ENCODE results near the gene C5orf58.
A peak's percentile ranks its signal among the peaks of the same experiment; 100 is the strongest.

The C5orf58 gene

DNA sequence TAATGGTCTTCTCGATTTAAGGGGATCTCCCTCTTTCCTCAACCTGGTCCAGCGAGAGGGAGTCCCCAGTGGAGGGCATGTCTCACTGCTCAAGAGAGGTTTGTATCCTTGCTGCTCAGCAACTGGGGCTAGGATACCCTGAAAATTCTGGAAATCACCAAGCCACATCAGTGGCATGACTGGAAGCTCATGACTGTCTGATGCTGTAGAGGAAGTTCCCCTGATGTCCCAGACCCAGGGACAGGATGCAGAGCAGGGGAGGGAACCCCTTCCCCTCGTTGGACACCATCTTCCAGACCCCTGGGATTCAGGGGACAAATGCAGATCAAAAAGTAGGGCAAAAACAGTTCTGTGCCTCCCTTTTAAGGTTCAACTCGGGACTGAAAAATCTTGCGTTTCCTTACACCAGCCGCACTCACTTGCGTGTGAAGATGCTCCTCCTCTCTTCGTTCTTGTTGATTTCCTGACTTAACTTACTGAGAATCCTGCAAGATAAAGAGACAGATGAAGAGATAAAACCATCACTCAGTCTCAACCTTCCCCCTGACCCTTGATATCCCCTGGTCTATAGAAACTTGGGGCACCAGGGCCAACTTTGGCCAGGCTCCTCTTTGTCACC is 42.7 kb downstream of the C5orf58 start:
- H3K4me3 ChIP-seq (ENCODE audit: low read depth, low read length), result no peak overlapping the region
- H3K4me1 ChIP-seq (ENCODE audit: control insufficient read depth, insufficient read depth, low read length), result peaks cover 27% of the 10 kb centered on the region
- H3K9ac ChIP-seq (ENCODE audit: low read depth, low read length), result no peak overlapping the region
- no peaks in the 10 kb centered on the region for H3K36me3 ChIP-seq (ENCODE audit: control insufficient read depth, insufficient read depth, low read length)
- H3K9me3 ChIP-seq (ENCODE audit: control insufficient read depth, insufficient read depth, low read length), result no peaks in the 10 kb centered on the region
- H3K27me3 ChIP-seq (ENCODE audit: control insufficient read depth, insufficient read depth, low read length), result peaks cover 12% of the 10 kb centered on the region

DNA sequence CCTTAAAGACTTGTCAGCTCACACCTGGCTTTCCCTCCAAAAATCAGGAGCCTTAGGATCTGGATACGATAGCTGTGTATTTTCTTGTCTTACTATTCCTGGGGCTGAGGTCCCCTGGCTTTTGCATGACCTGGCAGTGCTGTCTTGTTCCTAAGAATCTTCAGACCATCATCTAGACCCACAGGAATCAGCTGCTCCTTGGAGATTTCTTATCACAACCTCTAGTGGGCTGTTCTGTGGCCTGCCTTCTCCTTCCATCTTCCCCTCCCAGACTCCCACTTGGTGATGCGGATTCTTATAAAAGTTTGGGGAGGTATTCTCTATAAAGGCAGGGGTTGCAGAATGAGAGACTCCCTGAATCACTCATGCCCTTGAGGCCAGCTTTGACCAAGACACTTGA is 43.4 kb downstream of the C5orf58 start:
- H3K4me3 ChIP-seq (ENCODE audit: low read depth, low read length), result no peak overlapping the region
- no peaks in the 10 kb centered on the region for H3K9me3 ChIP-seq (ENCODE audit: control insufficient read depth, insufficient read depth, low read length)
- H3K9ac ChIP-seq (ENCODE audit: low read depth, low read length), result no peak overlapping the region
- H3K4me1 ChIP-seq (ENCODE audit: control insufficient read depth, insufficient read depth, low read length), result peaks cover 29% of the 10 kb centered on the region
- H3K27me3 ChIP-seq (ENCODE audit: control insufficient read depth, insufficient read depth, low read length), result peaks cover 12% of the 10 kb centered on the region
- no peaks in the 10 kb centered on the region for H3K36me3 ChIP-seq (ENCODE audit: control insufficient read depth, insufficient read depth, low read length)

GRCh38 chr5:170277867-170278281 is 45.1 kb downstream of the C5orf58 start:
- Histone ChIP-seq H3K36me3 (ENCODE audit: control insufficient read depth, insufficient read depth, low read length) (no peaks in the 10 kb centered on the region), H3K4me1 (ENCODE audit: control insufficient read depth, insufficient read depth, low read length) (peaks cover 29% of the 10 kb centered on the region), H3K27me3 (ENCODE audit: control insufficient read depth, insufficient read depth, low read length) (peaks cover 12% of the 10 kb centered on the region), H3K9ac (ENCODE audit: low read depth, low read length) (no peak overlapping the region), H3K4me3 (ENCODE audit: low read depth, low read length) (peak overlapping the region; percentile 16), H3K9me3 (ENCODE audit: control insufficient read depth, insufficient read depth, low read length) (no peaks in the 10 kb centered on the region)

DNA sequence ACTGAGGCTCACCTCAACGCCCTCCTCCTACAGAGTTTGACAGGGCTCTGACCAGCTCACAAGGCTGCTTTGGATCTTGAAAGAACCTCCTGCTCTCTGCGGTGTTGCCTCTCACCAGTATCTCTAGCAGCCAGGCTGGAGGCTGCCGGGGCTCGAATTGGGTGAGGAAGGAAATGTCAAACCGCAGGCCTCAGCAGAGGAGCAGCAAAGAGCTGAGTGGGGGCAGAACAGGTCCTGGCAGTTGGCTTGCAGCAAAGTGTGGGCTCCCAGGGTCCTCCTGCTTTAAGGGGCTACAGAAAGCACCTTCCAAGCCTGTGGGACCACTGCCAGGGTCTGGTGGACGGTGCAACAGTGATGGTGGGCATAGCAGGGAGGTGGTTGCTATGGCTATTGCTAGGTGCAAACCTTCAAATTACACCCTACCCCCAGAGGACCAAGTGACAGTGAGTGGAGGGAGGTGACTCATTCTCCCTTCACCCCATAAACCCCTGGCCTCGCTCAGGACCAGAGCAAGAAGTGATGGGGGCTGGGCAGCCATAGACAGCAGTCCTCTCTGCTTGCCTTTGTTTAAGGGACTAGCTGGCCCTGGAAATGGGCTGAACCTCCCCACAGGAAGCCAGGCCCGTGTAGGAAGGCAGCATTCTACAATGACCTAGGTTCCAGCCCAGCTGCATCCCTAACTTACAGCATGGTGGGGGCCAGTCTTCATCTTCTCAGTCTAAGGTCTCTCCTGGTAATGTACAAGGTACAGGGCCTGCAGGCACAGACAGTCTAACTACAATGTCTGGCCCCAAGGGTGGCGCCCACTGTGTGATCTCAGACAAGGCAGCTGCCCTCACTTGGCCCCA is 46.0 kb downstream of the C5orf58 start:
- no peak overlapping the region for H3K4me3 ChIP-seq (ENCODE audit: low read depth, low read length)
- H3K9me3 ChIP-seq (ENCODE audit: control insufficient read depth, insufficient read depth, low read length), result no peaks in the 10 kb centered on the region
- H3K36me3 ChIP-seq (ENCODE audit: control insufficient read depth, insufficient read depth, low read length), result no peaks in the 10 kb centered on the region
- peak overlapping the region; percentile 24 for H3K9ac ChIP-seq (ENCODE audit: low read depth, low read length)
- H3K4me1 ChIP-seq (ENCODE audit: control insufficient read depth, insufficient read depth, low read length), result peaks cover 24% of the 10 kb centered on the region
- peaks cover 12% of the 10 kb centered on the region for H3K27me3 ChIP-seq (ENCODE audit: control insufficient read depth, insufficient read depth, low read length)

GRCh38 chr5:170279459-170279817 is 46.7 kb downstream of the C5orf58 start:
- Histone ChIP-seq H3K27me3 (ENCODE audit: control insufficient read depth, insufficient read depth, low read length) (peaks cover 12% of the 10 kb centered on the region), H3K4me1 (ENCODE audit: control insufficient read depth, insufficient read depth, low read length) (peaks cover 21% of the 10 kb centered on the region), H3K36me3 (ENCODE audit: control insufficient read depth, insufficient read depth, low read length) (no peaks in the 10 kb centered on the region), H3K9me3 (ENCODE audit: control insufficient read depth, insufficient read depth, low read length) (no peaks in the 10 kb centered on the region), H3K9ac (ENCODE audit: low read depth, low read length) (no peak overlapping the region), H3K4me3 (ENCODE audit: low read depth, low read length) (no peak overlapping the region)

GRCh38 chr5:170280011-170280493 is 47.3 kb downstream of the C5orf58 start:
- no peaks in the 10 kb centered on the region for H3K36me3 ChIP-seq (ENCODE audit: control insufficient read depth, insufficient read depth, low read length)
- no peak overlapping the region for H3K4me3 ChIP-seq (ENCODE audit: low read depth, low read length)
- H3K27me3 ChIP-seq (ENCODE audit: control insufficient read depth, insufficient read depth, low read length), result peaks cover 12% of the 10 kb centered on the region
- no peaks in the 10 kb centered on the region for H3K9me3 ChIP-seq (ENCODE audit: control insufficient read depth, insufficient read depth, low read length)
- peaks cover 21% of the 10 kb centered on the region for H3K4me1 ChIP-seq (ENCODE audit: control insufficient read depth, insufficient read depth, low read length)
- H3K9ac ChIP-seq (ENCODE audit: low read depth, low read length), result no peak overlapping the region

DNA sequence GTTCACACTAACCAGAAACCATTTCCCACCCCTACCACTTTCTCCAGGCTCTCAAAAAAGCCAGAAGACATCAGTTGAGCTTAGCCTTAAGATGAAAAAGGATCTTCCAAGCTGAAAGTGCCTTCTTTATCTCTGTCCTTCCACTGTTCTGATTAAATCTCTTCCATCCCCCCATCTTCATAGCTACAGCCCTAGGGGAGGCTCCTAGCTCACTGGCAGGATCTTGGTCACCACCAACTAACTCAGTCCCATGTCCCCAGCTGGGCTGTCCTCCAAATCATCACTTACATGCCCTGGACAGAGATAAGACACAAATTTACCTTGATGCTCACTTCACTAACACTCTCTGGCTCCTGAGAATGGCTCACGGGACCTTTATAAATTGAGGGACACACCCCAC is 50.5 kb downstream of the C5orf58 start:
- Histone ChIP-seq H3K27me3 (ENCODE audit: control insufficient read depth, insufficient read depth, low read length) (no peaks in the 10 kb centered on the region), H3K36me3 (ENCODE audit: control insufficient read depth, insufficient read depth, low read length) (no peaks in the 10 kb centered on the region), H3K9ac (ENCODE audit: low read depth, low read length) (no peak overlapping the region), H3K4me3 (ENCODE audit: low read depth, low read length) (no peak overlapping the region), H3K9me3 (ENCODE audit: control insufficient read depth, insufficient read depth, low read length) (no peaks in the 10 kb centered on the region), H3K4me1 (ENCODE audit: control insufficient read depth, insufficient read depth, low read length) (peaks cover 21% of the 10 kb centered on the region)

DNA sequence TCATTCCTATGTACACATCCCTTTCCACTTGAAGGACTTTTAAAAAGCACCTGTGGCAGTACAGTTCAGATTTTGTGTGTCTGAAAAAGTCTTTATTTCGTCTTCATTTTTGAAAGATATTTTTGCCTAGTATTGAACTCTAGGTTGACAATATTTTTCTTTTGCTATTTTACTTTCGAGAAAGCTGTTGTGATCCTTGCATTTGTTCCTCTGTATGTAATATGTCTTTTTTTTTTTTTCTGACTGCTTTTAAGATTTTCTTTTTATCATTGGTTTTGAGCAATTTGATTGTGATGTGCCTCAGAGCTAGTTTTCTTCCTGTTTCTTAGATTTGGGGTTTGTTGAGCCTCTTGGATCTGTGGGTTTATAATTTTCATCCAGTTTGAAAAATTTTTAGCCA is 51.4 kb downstream of the C5orf58 start:
- H3K36me3 ChIP-seq (ENCODE audit: control insufficient read depth, insufficient read depth, low read length), result no peaks in the 10 kb centered on the region

GRCh38 chr5:170285181-170285580 is 52.4 kb downstream of the C5orf58 start:
- H3K36me3 ChIP-seq (ENCODE audit: control insufficient read depth, insufficient read depth, low read length), result no peaks in the 10 kb centered on the region
- no peaks in the 10 kb centered on the region for H3K27me3 ChIP-seq (ENCODE audit: control insufficient read depth, insufficient read depth, low read length)
- no peak overlapping the region for H3K4me3 ChIP-seq (ENCODE audit: low read depth, low read length)
- peaks cover 8% of the 10 kb centered on the region for H3K4me1 ChIP-seq (ENCODE audit: control insufficient read depth, insufficient read depth, low read length)
- H3K9me3 ChIP-seq (ENCODE audit: control insufficient read depth, insufficient read depth, low read length), result peaks cover 6% of the 10 kb centered on the region
- no peak overlapping the region for H3K9ac ChIP-seq (ENCODE audit: low read depth, low read length)

More for the DNA sequence above, 51.4 kb downstream of the C5orf58 start:
- no peaks in the 10 kb centered on the region for H3K9me3 ChIP-seq (ENCODE audit: control insufficient read depth, insufficient read depth, low read length)
- H3K9ac ChIP-seq (ENCODE audit: low read depth, low read length), result no peak overlapping the region
- H3K4me1 ChIP-seq (ENCODE audit: control insufficient read depth, insufficient read depth, low read length), result peaks cover 15% of the 10 kb centered on the region
- no peak overlapping the region for H3K4me3 ChIP-seq (ENCODE audit: low read depth, low read length)
- no peaks in the 10 kb centered on the region for H3K27me3 ChIP-seq (ENCODE audit: control insufficient read depth, insufficient read depth, low read length)

DNA sequence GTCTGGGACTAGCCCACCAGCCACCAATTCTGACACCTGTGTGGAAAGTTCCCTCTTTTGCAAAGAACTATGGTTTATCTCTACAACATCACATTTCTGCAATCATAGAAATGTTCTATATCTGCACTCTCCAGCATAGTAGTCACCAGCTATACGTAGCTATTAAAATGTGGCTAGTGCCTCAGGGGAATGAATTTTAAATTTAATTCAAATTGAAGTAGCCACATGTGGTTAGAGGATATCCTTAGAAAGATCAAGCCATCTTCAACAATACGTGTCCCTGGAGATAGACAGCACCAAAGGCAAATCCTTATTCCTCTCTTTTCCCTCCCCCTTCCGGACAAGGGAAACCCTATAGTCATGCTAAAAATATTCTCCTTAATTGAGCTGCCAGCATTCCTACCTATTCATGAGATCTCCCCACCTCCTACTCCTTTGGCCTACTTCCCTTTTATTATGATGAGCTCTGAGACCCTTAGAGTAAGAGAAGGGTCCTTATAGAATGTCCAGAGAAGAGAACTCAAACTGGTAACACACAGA is 53.7 kb downstream of the C5orf58 start:
- Histone ChIP-seq H3K9ac (ENCODE audit: low read depth, low read length) (no peak overlapping the region), H3K36me3 (ENCODE audit: control insufficient read depth, insufficient read depth, low read length) (no peaks in the 10 kb centered on the region)

GRCh38 chr5:170287532-170287931 is 54.7 kb downstream of the C5orf58 start:
- H3K9ac ChIP-seq (ENCODE audit: low read depth, low read length), result no peak overlapping the region
- peaks cover 10% of the 10 kb centered on the region for H3K9me3 ChIP-seq (ENCODE audit: control insufficient read depth, insufficient read depth, low read length)
- H3K4me1 ChIP-seq (ENCODE audit: control insufficient read depth, insufficient read depth, low read length), result peaks cover 4% of the 10 kb centered on the region
- no peak overlapping the region for H3K4me3 ChIP-seq (ENCODE audit: low read depth, low read length)
- no peaks in the 10 kb centered on the region for H3K36me3 ChIP-seq (ENCODE audit: control insufficient read depth, insufficient read depth, low read length)
- H3K27me3 ChIP-seq (ENCODE audit: control insufficient read depth, insufficient read depth, low read length), result no peaks in the 10 kb centered on the region

More for the DNA sequence above, 53.7 kb downstream of the C5orf58 start:
- H3K4me1 ChIP-seq (ENCODE audit: control insufficient read depth, insufficient read depth, low read length), result peaks cover 4% of the 10 kb centered on the region
- H3K9me3 ChIP-seq (ENCODE audit: control insufficient read depth, insufficient read depth, low read length), result peaks cover 10% of the 10 kb centered on the region
- H3K4me3 ChIP-seq (ENCODE audit: low read depth, low read length), result no peak overlapping the region
- H3K27me3 ChIP-seq (ENCODE audit: control insufficient read depth, insufficient read depth, low read length), result no peaks in the 10 kb centered on the region

GRCh38 chr5:170288151-170288550 is 55.4 kb downstream of the C5orf58 start:
- no peak overlapping the region for H3K4me3 ChIP-seq (ENCODE audit: low read depth, low read length)
- H3K4me1 ChIP-seq (ENCODE audit: control insufficient read depth, insufficient read depth, low read length), result peaks cover 5% of the 10 kb centered on the region
- no peaks in the 10 kb centered on the region for H3K27me3 ChIP-seq (ENCODE audit: control insufficient read depth, insufficient read depth, low read length)
- H3K36me3 ChIP-seq (ENCODE audit: control insufficient read depth, insufficient read depth, low read length), result no peaks in the 10 kb centered on the region
- H3K9ac ChIP-seq (ENCODE audit: low read depth, low read length), result no peak overlapping the region
- H3K9me3 ChIP-seq (ENCODE audit: control insufficient read depth, insufficient read depth, low read length), result peaks cover 10% of the 10 kb centered on the region

All from iPS-15b (cell line).